ENCODE measurements around the gene PROSER2.

The PROSER2 gene

GRCh38 chr10:11813177-11813576 is 10.0 kb upstream of the PROSER2 start:
- no peaks in the 10 kb centered on the region for H3K9me3 ChIP-seq
- no peak for DNase-seq (ENCODE audit: low spot score in 2 of 2)
- H3K36me3 ChIP-seq (replicated peaks): no peaks in the 10 kb centered on the region
- H3K4me1 ChIP-seq: no peaks in the 10 kb centered on the region
- no peak overlapping the region for H3K4me3 ChIP-seq
- in situ Hi-C loops (cut with MboI; ENCODE audit: low sequenced_read_pairs): no loop called here
- peaks cover 4% of the 10 kb centered on the region; the same call in 1 of the 2 replicates for H3K27me3 ChIP-seq (ENCODE audit: low read depth)

GRCh38 chr10:11813855-11814567 is 9.1 kb upstream of the PROSER2 start:
- no peaks in the 10 kb centered on the region; the same call in 1 of the 2 replicates for H3K27me3 ChIP-seq (ENCODE audit: low read depth)
- no peaks in the 10 kb centered on the region for H3K36me3 ChIP-seq (replicated peaks)
- no peak overlapping the region for H3K4me3 ChIP-seq
- no peaks in the 10 kb centered on the region for H3K9me3 ChIP-seq
- no peak for DNase-seq (ENCODE audit: low spot score in 2 of 2)
- in situ Hi-C loops (cut with MboI; ENCODE audit: low sequenced_read_pairs): no loop called here
- no peaks in the 10 kb centered on the region for H3K4me1 ChIP-seq

GRCh38 chr10:11819027-11819426 is 4.1 kb upstream of the PROSER2 start:
- Histone ChIP-seq H3K27me3 (ENCODE audit: low read depth) (no peaks in the 10 kb centered on the region), H3K4me3 (no peak overlapping the region), H3K36me3 (replicated peaks) (no peaks in the 10 kb centered on the region), H3K4me1 (peaks cover 8% of the 10 kb centered on the region), H3K9me3 (no peaks in the 10 kb centered on the region)
- in situ Hi-C loops (cut with MboI; ENCODE audit: low sequenced_read_pairs): no loop called here
- no peak for DNase-seq (ENCODE audit: low spot score in 2 of 2)

GRCh38 chr10:11822026-11822756 is 965 bp upstream of the PROSER2 start:
- peak in 1 of 2 experiments; percentile 15 for DNase-seq (ENCODE audit: low spot score in 2 of 2)
- Histone ChIP-seq H3K4me1 (peaks cover 21% of the 10 kb centered on the region), H3K27me3 (ENCODE audit: low read depth) (no peaks in the 10 kb centered on the region), H3K4me3 (no peak overlapping the region), H3K36me3 (replicated peaks) (no peaks in the 10 kb centered on the region), H3K9me3 (no peaks in the 10 kb centered on the region)
- in situ Hi-C loops (cut with MboI; ENCODE audit: low sequenced_read_pairs): no loop called here

GRCh38 chr10:11822809-11823121 is 391 bp upstream of the PROSER2 start:
- Histone ChIP-seq H3K4me1 (peaks cover 21% of the 10 kb centered on the region), H3K36me3 (replicated peaks) (no peaks in the 10 kb centered on the region), H3K9me3 (no peaks in the 10 kb centered on the region), H3K4me3 (peak overlapping the region; percentile 80), H3K27me3 (ENCODE audit: low read depth) (no peaks in the 10 kb centered on the region)
- no peak for DNase-seq (ENCODE audit: low spot score in 2 of 2)
- in situ Hi-C loops (cut with MboI; ENCODE audit: low sequenced_read_pairs): no loop called here

- Histone ChIP-seq H3K27me3 (ENCODE audit: low read depth) (no peaks in the 10 kb centered on the region), H3K36me3 (replicated peaks) (no peaks in the 10 kb centered on the region), H3K4me1 (peaks cover 21% of the 10 kb centered on the region), H3K9me3 (no peaks in the 10 kb centered on the region), H3K4me3 (peak overlapping the region; percentile 80)
- DNase-seq (ENCODE audit: low spot score in 2 of 2): no peak
- in situ Hi-C loops (cut with MboI; ENCODE audit: low sequenced_read_pairs): no loop called here
Observed at GRCh38 chr10:11823989-11824346, 812 bp downstream of the PROSER2 start.

GRCh38 chr10:11824376-11824775 is 1.2 kb downstream of the PROSER2 start:
- in situ Hi-C loops (cut with MboI; ENCODE audit: low sequenced_read_pairs): no loop called here
- Histone ChIP-seq H3K9me3 (no peaks in the 10 kb centered on the region), H3K36me3 (replicated peaks) (no peaks in the 10 kb centered on the region), H3K4me3 (peak overlapping the region; percentile 80), H3K27me3 (ENCODE audit: low read depth) (no peaks in the 10 kb centered on the region), H3K4me1 (peaks cover 21% of the 10 kb centered on the region)
- DNase-seq (ENCODE audit: low spot score in 2 of 2): no peak

- Histone ChIP-seq H3K9me3 (no peaks in the 10 kb centered on the region), H3K4me3 (peak overlapping the region; percentile 80; the same call in 1 of the 2 replicates), H3K4me1 (peaks cover 21% of the 10 kb centered on the region), H3K27me3 (ENCODE audit: low read depth) (no peaks in the 10 kb centered on the region), H3K36me3 (replicated peaks) (no peaks in the 10 kb centered on the region)
- DNase-seq (ENCODE audit: low spot score in 2 of 2): no peak
- in situ Hi-C loops (cut with MboI; ENCODE audit: low sequenced_read_pairs): no loop called here
Observed at GRCh38 chr10:11824825-11825224, 1.7 kb downstream of the PROSER2 start.

GRCh38 chr10:11825796-11826414 is 2.7 kb downstream of the PROSER2 start:
- no peaks in the 10 kb centered on the region for H3K9me3 ChIP-seq
- no peak overlapping the region for H3K4me3 ChIP-seq
- no peaks in the 10 kb centered on the region for H3K36me3 ChIP-seq (replicated peaks)
- peaks cover 25% of the 10 kb centered on the region for H3K4me1 ChIP-seq
- no peaks in the 10 kb centered on the region for H3K27me3 ChIP-seq (ENCODE audit: low read depth)
- in situ Hi-C loops (cut with MboI; ENCODE audit: low sequenced_read_pairs): no loop called here
- DNase-seq (ENCODE audit: low spot score in 2 of 2): no peak

- DNase-seq (ENCODE audit: low spot score in 2 of 2): no peak
- no peaks in the 10 kb centered on the region for H3K36me3 ChIP-seq (replicated peaks)
- H3K4me3 ChIP-seq: no peak overlapping the region
- in situ Hi-C loops (cut with MboI; ENCODE audit: low sequenced_read_pairs): no loop called here
- H3K9me3 ChIP-seq: no peaks in the 10 kb centered on the region
- H3K27me3 ChIP-seq (ENCODE audit: low read depth): no peaks in the 10 kb centered on the region
- H3K4me1 ChIP-seq: peaks cover 27% of the 10 kb centered on the region
Observed at GRCh38 chr10:11827006-11827405, 3.9 kb downstream of the PROSER2 start.

GRCh38 chr10:11827414-11827813 is 4.3 kb downstream of the PROSER2 start:
- in situ Hi-C loops (cut with MboI; ENCODE audit: low sequenced_read_pairs): no loop called here
- Histone ChIP-seq H3K4me3 (no peak overlapping the region), H3K9me3 (no peaks in the 10 kb centered on the region), H3K4me1 (peaks cover 23% of the 10 kb centered on the region), H3K27me3 (ENCODE audit: low read depth) (no peaks in the 10 kb centered on the region), H3K36me3 (replicated peaks) (no peaks in the 10 kb centered on the region)
- no peak for DNase-seq (ENCODE audit: low spot score in 2 of 2)

GRCh38 chr10:11828682-11829284 is 5.6 kb downstream of the PROSER2 start:
- H3K9me3 ChIP-seq: no peaks in the 10 kb centered on the region
- no peaks in the 10 kb centered on the region for H3K36me3 ChIP-seq (replicated peaks)
- no peaks in the 10 kb centered on the region for H3K27me3 ChIP-seq (ENCODE audit: low read depth)
- no peak overlapping the region for H3K4me3 ChIP-seq
- H3K4me1 ChIP-seq: peaks cover 22% of the 10 kb centered on the region
- in situ Hi-C loops (cut with MboI; ENCODE audit: low sequenced_read_pairs): no loop called here
- no peak for DNase-seq (ENCODE audit: low spot score in 2 of 2)

GRCh38 chr10:11830836-11831519 is 7.8 kb downstream of the PROSER2 start:
- Histone ChIP-seq H3K9me3 (no peaks in the 10 kb centered on the region), H3K36me3 (replicated peaks) (no peaks in the 10 kb centered on the region), H3K4me3 (no peak overlapping the region), H3K27me3 (ENCODE audit: low read depth) (no peaks in the 10 kb centered on the region), H3K4me1 (peaks cover 11% of the 10 kb centered on the region)
- DNase-seq (ENCODE audit: low spot score in 2 of 2): no peak
- in situ Hi-C loops (cut with MboI; ENCODE audit: low sequenced_read_pairs): no loop called here

Measured in HAP-1 (cell line).